Lung (tissue), 12 donors: Measurements from ENCODE around the gene BCL2A1. TPM values are rescaled to one million over a fixed set of nuclear protein-coding genes. Genes with fewer than 3 reads are reported as not detected.
"Not testable (repeated sequence)": the region's sequence is repeated elsewhere in the genome, so short reads cannot be mapped to it uniquely, and the experiment has no call there.

Experiments used
- ATAC-seq: fragments of 200-7000 bp; cut with Tn5 transposase; one replicate; pipeline ENCODE4 v1.9.1; 2020; ENCODE audit warnings: moderate number of reproducible peaks; ENCODE audit not compliant: insufficient read depth, low FRiP score
- DNase-seq, 3 donors: peaks; one replicate each; pipeline ENCODE4 v3.0.0-alpha.2; 2013 to 2017
- H3K27ac ChIP-seq, 2 donors: one replicate each; pipeline ENCODE4 v1.5.1; 2013; ENCODE audit warnings: mild to moderate bottlenecking in 2 of 2, moderate library complexity in 2 of 2, control low read depth in 1 of 2, inconsistent platforms in 1 of 2, low read depth in 1 of 2, low read length in 1 of 2
- H3K27me3 ChIP-seq, 3 donors: one replicate each; pipeline ENCODE4 v1.5.1; 2013; ENCODE audit warnings: low read length in 2 of 3; ENCODE audit not compliant: control insufficient read depth in 3 of 3, insufficient read depth in 3 of 3
- H3K36me3 ChIP-seq, 4 donors: one replicate each; pipeline ENCODE4 v1.5.1; 2013; ENCODE audit warnings: low read length in 4 of 4, mild to moderate bottlenecking in 1 of 4, moderate library complexity in 1 of 4; ENCODE audit not compliant: control insufficient read depth in 4 of 4, insufficient read depth in 4 of 4
- H3K4me1 ChIP-seq, 5 donors: one replicate each; pipeline ENCODE4 v1.5.1; 2013; ENCODE audit warnings: low read length in 5 of 5, mild to moderate bottlenecking in 2 of 5, moderate library complexity in 1 of 5; ENCODE audit not compliant: control insufficient read depth in 5 of 5, insufficient read depth in 5 of 5
- H3K4me3 ChIP-seq: one replicate; pipeline ENCODE4 v1.5.1; 2013; ENCODE audit warnings: mild to moderate bottlenecking, control low read depth, moderate library complexity
- H3K9ac ChIP-seq, 2 donors: one replicate each; pipeline ENCODE4 v1.5.1; 2013; ENCODE audit warnings: low read length in 2 of 2, control low read depth in 1 of 2; ENCODE audit not compliant: insufficient read depth in 1 of 2
- H3K9me3 ChIP-seq, 4 donors: one replicate each; pipeline ENCODE4 v1.5.1; 2013; ENCODE audit warnings: low read length in 3 of 4, mild to moderate bottlenecking in 1 of 4, moderate library complexity in 1 of 4; ENCODE audit not compliant: control insufficient read depth in 4 of 4, insufficient read depth in 3 of 4
- WGBS, 2 donors: extraction: QIAGEN DNeasy Blood & Tissue Kit; methylation state at CpG; one replicate each; pipeline ENCODE4 v1.1.7; 2013; 5-methylcytosine and 5-hydroxymethylcytosine counted together
- polyA plus RNA-seq, 2 donors: library from polyadenylated mRNA; stranded (reverse); fragments of 200-250 nt; gene quantifications; one replicate each; pipeline ENCODE4 v1.2.1, GENCODE V29; 2013
- total RNA-seq, 2 donors: library from RNA; depleted of rRNA in 1 of 2; stranded (reverse); fragments of >200 nt in 1 of 2; gene quantifications; one replicate each; pipeline ENCODE4 v1.2.1, GENCODE V29; 2014 to 2021
- TF ChIP-seq, protein P1 (sequence below): IDR thresholded peaks from 2 replicates; pipeline ENCODE4 v1.5.1; 2012; ENCODE audit warnings: mild to moderate bottlenecking; ENCODE audit errors: control extremely low read depth, extremely low read depth
- donor health status: control.
- donor health status: control.
- donor health status: Bipolar disorder and iron deficiency.
- donor health status: healthy.
- donor health status: DM: yes; HTN: yes; CAD: no.

Gene BCL2A1
- total and polyA plus RNA-seq, 4 donors, result 27.4 to 323 (median 49.3) TPM

DNA sequence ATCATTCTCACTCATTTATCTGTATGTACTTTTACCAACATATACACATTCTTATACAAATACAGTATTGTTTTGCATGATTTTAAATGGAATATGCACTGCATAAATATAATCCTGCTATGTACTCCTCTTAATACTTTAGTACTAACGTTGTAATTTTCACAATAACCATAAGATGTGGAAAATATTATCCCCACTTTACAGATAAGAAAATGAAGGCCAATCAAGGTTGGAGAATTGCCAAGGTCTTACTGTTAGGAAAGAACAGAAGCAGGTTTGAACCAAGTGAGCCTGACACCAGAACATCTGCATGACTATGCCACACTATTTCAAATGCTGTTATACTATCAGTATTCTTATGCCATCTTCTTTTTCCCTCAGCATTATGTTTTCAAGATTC, 32.9 kb downstream of the BCL2A1 start:
- H3K27ac ChIP-seq, result no peak overlapping the region
- DNase-seq (no peak), ATAC-seq (no peak)
- no peaks in the 10 kb centered on the region for H3K36me3 ChIP-seq
- no peak overlapping the region for H3K4me3 ChIP-seq
- H3K9ac ChIP-seq, result no peak overlapping the region
- H3K27me3 ChIP-seq, result no peaks in the 10 kb centered on the region
- H3K4me1 ChIP-seq, result no peaks in the 10 kb centered on the region
- TF ChIP-seq, protein P1, sequence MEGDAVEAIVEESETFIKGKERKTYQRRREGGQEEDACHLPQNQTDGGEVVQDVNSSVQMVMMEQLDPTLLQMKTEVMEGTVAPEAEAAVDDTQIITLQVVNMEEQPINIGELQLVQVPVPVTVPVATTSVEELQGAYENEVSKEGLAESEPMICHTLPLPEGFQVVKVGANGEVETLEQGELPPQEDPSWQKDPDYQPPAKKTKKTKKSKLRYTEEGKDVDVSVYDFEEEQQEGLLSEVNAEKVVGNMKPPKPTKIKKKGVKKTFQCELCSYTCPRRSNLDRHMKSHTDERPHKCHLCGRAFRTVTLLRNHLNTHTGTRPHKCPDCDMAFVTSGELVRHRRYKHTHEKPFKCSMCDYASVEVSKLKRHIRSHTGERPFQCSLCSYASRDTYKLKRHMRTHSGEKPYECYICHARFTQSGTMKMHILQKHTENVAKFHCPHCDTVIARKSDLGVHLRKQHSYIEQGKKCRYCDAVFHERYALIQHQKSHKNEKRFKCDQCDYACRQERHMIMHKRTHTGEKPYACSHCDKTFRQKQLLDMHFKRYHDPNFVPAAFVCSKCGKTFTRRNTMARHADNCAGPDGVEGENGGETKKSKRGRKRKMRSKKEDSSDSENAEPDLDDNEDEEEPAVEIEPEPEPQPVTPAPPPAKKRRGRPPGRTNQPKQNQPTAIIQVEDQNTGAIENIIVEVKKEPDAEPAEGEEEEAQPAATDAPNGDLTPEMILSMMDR, result no peak
- 72 to 95% methylated on average over 1 of the region's 1 CpG for WGBS, 2 donors
- no peaks in the 10 kb centered on the region for H3K9me3 ChIP-seq

DNA sequence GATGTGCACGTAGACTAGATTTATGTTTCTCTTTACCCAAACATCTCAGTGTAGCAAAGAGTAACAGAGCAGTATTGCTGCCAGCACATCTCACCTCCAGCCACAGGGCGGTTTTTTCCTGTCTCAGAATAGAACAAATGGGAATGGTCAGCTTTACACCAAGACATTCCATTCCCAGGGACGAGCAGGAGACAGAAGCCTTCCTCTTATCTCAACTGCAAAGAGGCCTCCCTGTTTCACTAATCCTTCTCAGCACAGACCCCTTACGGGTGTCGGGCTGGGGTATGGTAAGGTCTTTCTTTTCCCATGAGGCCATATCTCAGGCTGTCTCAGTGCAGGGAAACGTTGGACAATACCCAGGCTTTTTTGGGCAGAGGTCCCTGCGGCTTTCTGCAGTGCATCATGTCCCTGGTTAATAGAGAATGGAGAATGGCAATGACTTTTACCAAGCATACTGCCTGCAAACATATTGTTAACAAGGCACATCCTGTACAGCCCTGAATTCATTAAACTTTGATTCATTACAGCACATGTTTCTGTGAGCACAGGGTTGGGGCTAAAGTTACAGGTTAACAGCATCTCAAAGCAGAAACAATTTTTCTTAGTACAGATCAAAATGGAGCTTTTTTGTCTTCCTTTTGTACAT, 35.3 kb downstream of the BCL2A1 start:
- H3K4me1 ChIP-seq, H3K36me3 ChIP-seq, H3K4me3 ChIP-seq, ATAC-seq, H3K9me3 ChIP-seq, H3K27ac ChIP-seq, DNase-seq, H3K9ac ChIP-seq, H3K27me3 ChIP-seq: not testable (repeated sequence)
- WGBS, 2 donors, result 59 to 75% methylated on average over 7 of the region's 7 CpGs

GRCh38 chr15:79933231-79933630, 37.8 kb downstream of the BCL2A1 start:
- H3K27me3 ChIP-seq, result no peaks in the 10 kb centered on the region
- TF ChIP-seq, protein P1, result no peak
- H3K4me1 ChIP-seq, result no peaks in the 10 kb centered on the region
- no peak for DNase-seq
- no peaks in the 10 kb centered on the region for H3K36me3 ChIP-seq
- H3K9me3 ChIP-seq, result no peaks in the 10 kb centered on the region
- ATAC-seq, result no peak
- H3K27ac ChIP-seq, result no peak overlapping the region
- WGBS, 2 donors, result 67 to 69% methylated on average over 3 of the region's 3 CpGs
- H3K4me3 ChIP-seq, result no peak overlapping the region
- H3K9ac ChIP-seq, result no peak overlapping the region

DNA sequence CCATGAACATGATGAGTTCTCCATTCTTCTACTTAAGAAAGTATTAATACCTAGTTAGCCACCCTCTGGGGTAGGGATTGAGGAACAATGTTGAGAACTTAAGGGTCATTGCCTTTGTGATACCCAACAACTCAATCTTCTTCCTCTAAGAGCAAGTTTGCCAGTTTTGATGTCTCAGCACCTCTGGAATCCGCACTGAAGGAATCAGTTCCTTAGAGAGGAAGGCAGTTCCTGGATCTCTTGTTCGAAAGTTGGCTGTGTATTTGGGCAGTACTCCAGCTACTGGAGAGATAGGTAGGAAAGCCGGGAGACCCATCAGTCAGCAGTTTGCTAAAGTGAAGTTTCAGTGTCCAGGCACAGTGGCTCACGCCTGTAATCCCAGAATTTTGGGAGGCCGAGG, 38.5 kb downstream of the BCL2A1 start:
- TF ChIP-seq, protein P1, result no peak
- ATAC-seq, result no peak
- WGBS, 2 donors, result 57 to 83% methylated on average over 5 of the region's 5 CpGs

More for the DNA sequence above, 38.5 kb downstream of the BCL2A1 start:
- H3K36me3 ChIP-seq, result no peaks in the 10 kb centered on the region
- H3K9ac ChIP-seq, result no peak overlapping the region
- H3K27ac ChIP-seq, result no peak overlapping the region
- H3K9me3 ChIP-seq, result no peaks in the 10 kb centered on the region
- H3K27me3 ChIP-seq, result no peaks in the 10 kb centered on the region
- no peak overlapping the region for H3K4me3 ChIP-seq
- no peak for DNase-seq
- H3K4me1 ChIP-seq, result no peaks in the 10 kb centered on the region
